ENCODE measurements around the gene TRMT112.

DNA sequence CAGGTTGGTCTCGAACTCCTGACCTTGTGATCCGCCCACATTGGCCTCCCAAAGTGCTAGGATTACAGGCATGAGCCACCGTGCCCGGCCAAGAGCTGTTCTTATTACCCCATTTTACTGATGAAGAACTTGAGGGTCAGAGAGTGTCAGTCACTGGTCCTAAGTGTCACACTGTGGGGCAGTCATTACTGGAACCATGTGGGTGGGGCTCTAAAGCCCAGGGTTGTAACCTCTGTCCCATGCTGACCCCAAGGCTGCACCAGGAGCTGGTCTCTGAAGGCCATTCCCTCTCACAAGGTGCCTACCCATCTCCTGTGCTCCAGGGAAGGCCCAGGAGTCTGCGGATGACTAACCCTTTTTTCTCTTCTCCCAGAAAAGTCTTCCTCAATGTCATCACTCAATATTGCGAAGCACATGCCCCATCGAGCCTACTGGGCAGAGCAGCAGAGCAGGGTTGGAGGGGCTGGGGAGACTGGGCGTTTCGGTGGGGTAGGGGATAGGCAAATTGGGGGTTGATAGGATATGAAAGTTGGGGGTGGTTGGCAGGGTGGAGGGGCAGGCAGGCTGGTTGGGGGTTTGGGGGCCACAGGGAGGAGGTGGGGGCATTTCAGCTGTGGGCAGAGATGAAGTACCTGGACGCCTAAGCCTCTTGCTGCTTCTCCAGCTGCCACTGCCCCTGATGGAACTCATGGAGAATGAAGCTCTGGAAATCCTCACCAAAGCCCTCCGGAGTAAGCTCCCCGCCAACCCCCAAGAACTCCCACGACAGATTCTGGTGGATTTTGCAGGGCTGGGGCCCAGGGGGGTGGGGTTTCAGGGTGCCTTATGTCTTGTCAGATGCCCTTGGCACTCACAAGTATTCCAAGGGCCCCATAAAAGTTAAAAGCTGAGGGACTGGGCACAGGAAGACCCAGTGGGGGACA, 14.0 kb downstream of the TRMT112 start:
- TF ChIP-seq, protein P1, sequence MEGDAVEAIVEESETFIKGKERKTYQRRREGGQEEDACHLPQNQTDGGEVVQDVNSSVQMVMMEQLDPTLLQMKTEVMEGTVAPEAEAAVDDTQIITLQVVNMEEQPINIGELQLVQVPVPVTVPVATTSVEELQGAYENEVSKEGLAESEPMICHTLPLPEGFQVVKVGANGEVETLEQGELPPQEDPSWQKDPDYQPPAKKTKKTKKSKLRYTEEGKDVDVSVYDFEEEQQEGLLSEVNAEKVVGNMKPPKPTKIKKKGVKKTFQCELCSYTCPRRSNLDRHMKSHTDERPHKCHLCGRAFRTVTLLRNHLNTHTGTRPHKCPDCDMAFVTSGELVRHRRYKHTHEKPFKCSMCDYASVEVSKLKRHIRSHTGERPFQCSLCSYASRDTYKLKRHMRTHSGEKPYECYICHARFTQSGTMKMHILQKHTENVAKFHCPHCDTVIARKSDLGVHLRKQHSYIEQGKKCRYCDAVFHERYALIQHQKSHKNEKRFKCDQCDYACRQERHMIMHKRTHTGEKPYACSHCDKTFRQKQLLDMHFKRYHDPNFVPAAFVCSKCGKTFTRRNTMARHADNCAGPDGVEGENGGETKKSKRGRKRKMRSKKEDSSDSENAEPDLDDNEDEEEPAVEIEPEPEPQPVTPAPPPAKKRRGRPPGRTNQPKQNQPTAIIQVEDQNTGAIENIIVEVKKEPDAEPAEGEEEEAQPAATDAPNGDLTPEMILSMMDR (IDR thresholded peaks at IDR 0.05): no peak
- TF ChIP-seq POLR2A (IDR thresholded peaks at IDR 0.05): no peak
